Esophagus muscularis mucosa (tissue), 4 donors: Measurements from ENCODE around the gene SLC10A2.

Experiments used
- CTCF ChIP-seq, 3 experiments: fragments of 200-600 bp in 2 of 3; fragments of 450-650 bp in 1 of 3; sonication (generic) in 2 of 3; IDR thresholded peaks; one replicate each; pipeline ENCODE4 v1.5.1; 2017 to 2019; ENCODE audit warnings: antibody characterized with exemption in 3 of 3, mild to moderate bottlenecking in 2 of 3, moderate library complexity in 1 of 3
- EP300 ChIP-seq: sonication (generic); formaldehyde crosslinking; IDR thresholded peaks from one replicate; pipeline ENCODE4 v1.6.1; 2017; ENCODE audit warnings: antibody characterized with exemption
- POLR2A ChIP-seq: fragments of 450-650 bp; IDR thresholded peaks from one replicate; pipeline ENCODE4 v1.6.1; 2017; ENCODE audit warnings: antibody characterized with exemption, moderate library complexity, mild to moderate bottlenecking, low read depth

GRCh38 chr13:103098535-103098934, 32.3 kb upstream of the SLC10A2 start:
- TF ChIP-seq POLR2A (no peak), EP300 (no peak), CTCF (IDR thresholded peaks at IDR 0.05) (no peak)
